ENCODE data around the gene RANBP10. TPM values are rescaled to one million over a fixed set of nuclear protein-coding genes. Genes with fewer than 3 reads are reported as not detected.

Gene RANBP10
- total and polyA plus RNA-seq, 4 donors, result 9.8 to 15.5 (median 13.8) TPM

- Histone ChIP-seq H3K27me3 (ENCODE audit: control insufficient read depth in 4 of 4, insufficient read depth in 4 of 4, low read length in 3 of 4) (no peaks in the 10 kb centered on the region), H3K4me3 (ENCODE audit: low read depth in 1 of 3, low read length in 3 of 3) (no peak overlapping the region), H3K9ac (ENCODE audit: low read depth in 1 of 2, low read length in 2 of 2) (no peak overlapping the region), H3K27ac (ENCODE audit: low read depth in 1 of 2, low read length in 2 of 2) (no peak overlapping the region), H3K36me3 (ENCODE audit: control insufficient read depth in 4 of 4, insufficient read depth in 3 of 4, low read depth in 1 of 4, low read length in 3 of 4) (peaks cover 0 to 6% (median 0%) of the 10 kb centered on the region in 4 donors), H3K4me1 (ENCODE audit: control insufficient read depth in 4 of 4, insufficient read depth in 4 of 4, low read length in 3 of 4) (peaks cover 7 to 31% (median 9%) of the 10 kb centered on the region in 4 donors), H3K9me3 (ENCODE audit: control insufficient read depth in 4 of 4, low read length in 3 of 4) (no peaks in the 10 kb centered on the region)
- no peak for DNase-seq (ENCODE audit: low spot score)
- TF ChIP-seq EGR1 (IDR thresholded peaks at IDR 0.05; ENCODE audit: low read depth in 2 of 2) (no peak), YY1 (IDR thresholded peaks at IDR 0.05) (no peak), HNF4G (IDR thresholded peaks at IDR 0.05) (no peak), FOXA1 (IDR thresholded peaks at IDR 0.05) (no peak), HNF4A (conservative IDR thresholded peaks at IDR 0.05) (no peak), GABPA (IDR thresholded peaks at IDR 0.05 in 1 of 2, conservative IDR thresholded peaks at IDR 0.05 in 1 of 2) (no peak), RAD21 (IDR thresholded peaks at IDR 0.05) (no peak), TAF1 (conservative IDR thresholded peaks at IDR 0.05) (no peak), SP1 (IDR thresholded peaks at IDR 0.05) (no peak), ATF3 (IDR thresholded peaks at IDR 0.05) (no peak)
- WGBS, result 97% methylated on average over 5 of the region's 5 CpGs
Observed at GRCh38 chr16:67707790-67708189, 98.6 kb downstream of the RANBP10 start.

GRCh38 chr16:67707210-67707609 is 99.2 kb downstream of the RANBP10 start:
- H3K4me3 ChIP-seq (ENCODE audit: low read depth in 1 of 3, low read length in 3 of 3), result no peak overlapping the region
- no peak overlapping the region for H3K27ac ChIP-seq (ENCODE audit: low read depth in 1 of 2, low read length in 2 of 2)

More at GRCh38 chr16:67707210-67707609, 99.2 kb downstream of the RANBP10 start:
- peaks cover 0 to 6% (median 0%) of the 10 kb centered on the region in 4 donors for H3K36me3 ChIP-seq (ENCODE audit: control insufficient read depth in 4 of 4, insufficient read depth in 3 of 4, low read depth in 1 of 4, low read length in 3 of 4)
- H3K27me3 ChIP-seq (ENCODE audit: control insufficient read depth in 4 of 4, insufficient read depth in 4 of 4, low read length in 3 of 4), result no peaks in the 10 kb centered on the region
- H3K9me3 ChIP-seq (ENCODE audit: control insufficient read depth in 4 of 4, low read length in 3 of 4), result no peaks in the 10 kb centered on the region
- TF ChIP-seq FOXA2 (IDR thresholded peaks at IDR 0.05) (no peak), YY1 (IDR thresholded peaks at IDR 0.05) (no peak), CTCF (IDR thresholded peaks at IDR 0.05; ENCODE audit: low read depth, low read length, missing input control) (no peak), ATF3 (IDR thresholded peaks at IDR 0.05) (no peak), HNF4A (conservative IDR thresholded peaks at IDR 0.05) (no peak), FOXA1 (IDR thresholded peaks at IDR 0.05) (no peak), SP1 (IDR thresholded peaks at IDR 0.05) (no peak), MAX (IDR thresholded peaks at IDR 0.05) (no peak)
- WGBS, result over 99% methylated on average over 4 of the region's 4 CpGs
- no peak for DNase-seq (ENCODE audit: low spot score)
- no peak overlapping the region for H3K9ac ChIP-seq (ENCODE audit: low read depth in 1 of 2, low read length in 2 of 2)
- H3K4me1 ChIP-seq (ENCODE audit: control insufficient read depth in 4 of 4, insufficient read depth in 4 of 4, low read length in 3 of 4), result peaks cover 7 to 31% (median 10%) of the 10 kb centered on the region in 4 donors

Measured in liver (tissue), 9 donors.